Measurements from ENCODE around the gene SLC51B.
"Not testable (repeated sequence)": the region's sequence is repeated elsewhere in the genome, so short reads cannot be mapped to it uniquely, and the experiment has no call there.

The SLC51B gene

DNA sequence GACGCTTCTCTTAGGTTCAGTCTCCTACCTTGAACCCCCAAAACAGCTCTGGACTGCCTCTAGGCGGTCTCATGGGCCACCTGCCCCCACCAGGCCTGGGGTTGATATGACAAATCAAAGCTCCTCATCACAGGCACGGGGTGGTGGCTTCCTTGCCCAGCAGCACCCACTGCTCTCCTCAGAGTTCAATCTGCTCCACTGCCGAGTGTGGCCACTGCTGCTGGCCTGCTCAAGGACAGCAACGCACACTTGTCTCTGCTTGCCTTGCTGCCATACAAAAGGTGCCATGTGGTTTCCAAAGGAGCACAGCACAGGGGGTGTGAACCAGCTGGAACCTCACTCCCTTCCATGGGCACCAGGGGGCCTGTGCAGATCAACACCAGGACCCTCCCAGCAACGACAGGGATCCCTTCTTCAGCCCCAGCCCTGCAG, 41.5 kb downstream of the SLC51B start:
- H3K4me1 ChIP-seq, result peaks cover 7 to 36% (median 26%) of the 10 kb centered on the region in 10 experiments
- no peaks in the 10 kb centered on the region for H3K9me3 ChIP-seq (replicated peaks in 1 of 11)
- H4K20me1 ChIP-seq, result peaks cover 0 to 32% (median 0%) of the 10 kb centered on the region in 11 experiments; a peak in 2 of 22 replicates
- no peaks in the 10 kb centered on the region for H3K27me3 ChIP-seq
- no peak for TF ChIP-seq Cebpa-rat (IDR thresholded peaks at IDR 0.05)
- H3K27ac ChIP-seq, result no peak overlapping the region
- no peak overlapping the region; a peak in 1 of 22 replicates for H3K9ac ChIP-seq
- no peaks in the 10 kb centered on the region for H3K36me3 ChIP-seq
- H3K4me3 ChIP-seq, result no peak overlapping the region
- no peak overlapping the region for H3K4me2 ChIP-seq

DNA sequence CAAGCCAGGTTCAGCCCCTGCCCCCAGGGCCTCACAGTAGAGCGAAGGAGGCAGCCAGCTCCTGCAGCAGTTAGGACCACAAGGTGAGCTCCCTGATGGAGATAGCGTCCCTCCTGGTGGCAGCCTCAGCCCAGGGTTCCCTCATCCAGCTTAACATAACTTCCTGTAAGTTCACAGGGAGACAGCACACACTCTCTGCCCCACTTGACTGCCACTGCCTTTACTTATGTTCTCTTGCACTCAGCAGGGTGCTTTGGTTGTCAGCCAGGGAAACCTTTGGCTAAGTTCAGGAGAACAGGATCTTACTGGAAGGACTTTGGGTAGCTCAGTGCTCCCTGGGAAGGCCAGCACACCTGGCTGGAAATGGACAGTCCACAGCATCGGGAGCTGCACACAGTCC, 42.2 kb downstream of the SLC51B start:
- H3K27me3 ChIP-seq, result no peaks in the 10 kb centered on the region
- H3K4me1 ChIP-seq, result peaks cover 3 to 29% (median 19%) of the 10 kb centered on the region in 10 experiments
- H3K4me3 ChIP-seq, result no peak overlapping the region
- H3K27ac ChIP-seq, result no peak overlapping the region
- peaks cover 0 to 32% (median 0%) of the 10 kb centered on the region in 11 experiments; a peak in 2 of 22 replicates for H4K20me1 ChIP-seq
- H3K36me3 ChIP-seq, result no peaks in the 10 kb centered on the region
- H3K9ac ChIP-seq, result no peak overlapping the region
- H3K9me3 ChIP-seq (replicated peaks in 1 of 11), result no peaks in the 10 kb centered on the region
- H3K4me2 ChIP-seq, result no peak overlapping the region
- no peak for TF ChIP-seq Cebpa-rat (IDR thresholded peaks at IDR 0.05)

DNA sequence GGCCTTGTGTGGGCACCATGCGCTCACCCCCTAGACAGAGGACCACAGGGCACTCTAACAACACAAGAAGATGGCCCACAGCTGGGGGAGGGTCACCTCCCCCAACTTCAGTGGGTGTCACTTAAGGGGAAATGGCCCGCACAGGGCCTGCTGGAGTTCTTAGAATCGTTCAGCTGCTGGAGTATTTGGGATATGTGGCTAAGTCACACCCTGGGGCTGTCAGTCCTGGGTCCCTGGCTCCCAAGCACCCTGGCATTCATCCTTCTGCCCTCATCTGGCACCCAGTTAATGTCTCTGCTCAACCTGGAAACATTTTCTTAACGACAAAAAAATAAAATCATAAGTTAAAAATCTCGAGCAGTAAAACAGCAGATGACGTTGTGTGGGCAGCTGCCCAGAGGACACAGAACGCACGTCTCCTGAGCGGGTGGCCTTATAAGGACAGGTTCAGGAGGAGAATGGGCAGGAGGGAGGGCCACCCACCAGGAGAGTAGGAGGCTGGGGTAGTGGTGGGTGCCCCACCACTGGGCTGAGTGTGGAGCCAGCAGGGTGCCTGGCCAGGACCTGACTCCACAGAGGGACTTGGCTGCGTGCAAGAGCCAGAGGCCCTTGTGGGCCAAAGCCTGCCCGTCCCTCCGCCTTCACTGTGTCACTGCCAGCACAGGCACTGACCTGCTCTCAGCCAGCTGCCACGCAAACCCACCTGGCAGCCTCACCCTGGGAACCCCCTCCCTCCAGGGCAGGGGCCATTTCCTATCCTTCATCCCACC, 42.9 kb downstream of the SLC51B start:
- Histone ChIP-seq H3K4me2 (no peak overlapping the region), H3K36me3 (peaks cover 0 to 6% (median 0%) of the 10 kb centered on the region in 11 experiments; a peak in 4 of 22 replicates), H3K27ac (no peak overlapping the region), H4K20me1 (peaks cover 0 to 32% (median 0%) of the 10 kb centered on the region in 11 experiments; a peak in 2 of 22 replicates), H3K4me3 (no peak overlapping the region), H3K4me1 (peaks cover 0 to 22% (median 12%) of the 10 kb centered on the region in 10 experiments; a peak in 14 of 20 replicates), H3K9me3 (replicated peaks in 1 of 11) (no peaks in the 10 kb centered on the region), H3K27me3 (no peaks in the 10 kb centered on the region), H3K9ac (no peak overlapping the region; a peak in 1 of 22 replicates)
- TF ChIP-seq Cebpa-rat (IDR thresholded peaks at IDR 0.05), result no peak

DNA sequence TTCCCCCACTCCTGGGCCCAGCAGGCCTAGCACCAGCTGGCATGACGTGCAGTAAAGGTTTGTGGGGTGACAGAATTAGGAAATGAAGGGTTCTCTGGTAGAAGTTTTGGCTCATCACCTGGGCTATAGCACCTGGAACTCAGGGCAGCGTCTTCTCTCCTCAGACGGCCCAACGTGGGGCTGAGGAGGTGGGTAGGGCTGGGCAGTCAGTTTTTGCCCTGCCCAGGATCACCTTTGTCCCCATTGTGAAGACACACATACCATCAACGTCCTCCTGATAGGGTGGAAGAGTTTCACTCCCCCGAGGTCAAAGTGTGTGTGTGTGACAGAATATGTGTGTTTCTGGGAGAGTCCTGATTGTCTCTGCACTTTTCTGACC, 43.4 kb downstream of the SLC51B start:
- Histone ChIP-seq H3K4me2 (no peak overlapping the region), H4K20me1 (peaks cover 0 to 32% (median 0%) of the 10 kb centered on the region in 11 experiments; a peak in 2 of 22 replicates), H3K9me3 (replicated peaks in 1 of 11) (no peaks in the 10 kb centered on the region), H3K27ac (no peak overlapping the region), H3K27me3 (no peaks in the 10 kb centered on the region), H3K9ac (no peak overlapping the region; a peak in 1 of 22 replicates), H3K4me3 (no peak overlapping the region), H3K36me3 (peaks cover 0 to 10% (median 0%) of the 10 kb centered on the region in 11 experiments; a peak in 4 of 22 replicates), H3K4me1 (peaks cover 0 to 21% (median 11%) of the 10 kb centered on the region in 10 experiments; a peak in 14 of 20 replicates)
- TF ChIP-seq Cebpa-rat (IDR thresholded peaks at IDR 0.05), result no peak

DNA sequence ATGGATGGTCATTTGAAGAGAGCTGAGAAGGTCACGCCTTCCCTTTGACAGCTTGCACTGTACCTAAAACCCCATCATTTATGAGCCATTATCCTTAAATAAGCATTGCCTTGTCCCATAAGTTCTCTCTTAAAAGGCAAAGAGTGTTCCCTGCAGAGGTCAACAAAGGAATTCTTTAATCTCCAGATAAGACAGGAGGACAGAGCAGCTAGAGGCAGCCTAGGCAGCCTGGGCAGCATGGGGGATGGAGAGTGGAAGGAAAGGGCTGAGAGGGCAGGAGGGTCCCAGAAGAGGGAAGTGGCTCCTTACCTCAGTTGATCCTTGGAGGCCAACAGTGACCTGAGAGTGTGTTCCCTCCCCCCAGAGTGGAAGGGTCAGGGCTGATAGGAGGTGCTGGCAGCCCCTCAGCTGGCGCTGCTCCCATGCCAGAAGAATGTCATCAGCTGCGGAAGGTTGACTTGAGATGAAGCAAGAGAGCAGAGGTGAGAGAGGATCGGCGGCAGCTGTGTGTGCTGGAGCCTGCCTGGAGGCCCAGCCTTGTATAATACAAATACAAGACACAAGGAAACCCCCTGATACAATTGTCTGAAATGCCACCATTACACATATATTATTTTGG, 44.1 kb downstream of the SLC51B start:
- H3K4me3 ChIP-seq, result no peak overlapping the region
- H3K4me2 ChIP-seq, result no peak overlapping the region
- H4K20me1 ChIP-seq, result peaks cover 0 to 32% (median 0%) of the 10 kb centered on the region in 11 experiments; a peak in 2 of 22 replicates
- H3K9ac ChIP-seq, result no peak overlapping the region
- no peak overlapping the region for H3K27ac ChIP-seq
- H3K9me3 ChIP-seq (replicated peaks in 1 of 11), result no peaks in the 10 kb centered on the region
- H3K4me1 ChIP-seq, result peaks cover 0 to 21% (median 11%) of the 10 kb centered on the region in 10 experiments; a peak in 14 of 20 replicates
- H3K36me3 ChIP-seq, result peaks cover 0 to 10% (median 0%) of the 10 kb centered on the region in 11 experiments; a peak in 4 of 22 replicates
- H3K27me3 ChIP-seq, result no peaks in the 10 kb centered on the region
- no peak for TF ChIP-seq Cebpa-rat (IDR thresholded peaks at IDR 0.05)

DNA sequence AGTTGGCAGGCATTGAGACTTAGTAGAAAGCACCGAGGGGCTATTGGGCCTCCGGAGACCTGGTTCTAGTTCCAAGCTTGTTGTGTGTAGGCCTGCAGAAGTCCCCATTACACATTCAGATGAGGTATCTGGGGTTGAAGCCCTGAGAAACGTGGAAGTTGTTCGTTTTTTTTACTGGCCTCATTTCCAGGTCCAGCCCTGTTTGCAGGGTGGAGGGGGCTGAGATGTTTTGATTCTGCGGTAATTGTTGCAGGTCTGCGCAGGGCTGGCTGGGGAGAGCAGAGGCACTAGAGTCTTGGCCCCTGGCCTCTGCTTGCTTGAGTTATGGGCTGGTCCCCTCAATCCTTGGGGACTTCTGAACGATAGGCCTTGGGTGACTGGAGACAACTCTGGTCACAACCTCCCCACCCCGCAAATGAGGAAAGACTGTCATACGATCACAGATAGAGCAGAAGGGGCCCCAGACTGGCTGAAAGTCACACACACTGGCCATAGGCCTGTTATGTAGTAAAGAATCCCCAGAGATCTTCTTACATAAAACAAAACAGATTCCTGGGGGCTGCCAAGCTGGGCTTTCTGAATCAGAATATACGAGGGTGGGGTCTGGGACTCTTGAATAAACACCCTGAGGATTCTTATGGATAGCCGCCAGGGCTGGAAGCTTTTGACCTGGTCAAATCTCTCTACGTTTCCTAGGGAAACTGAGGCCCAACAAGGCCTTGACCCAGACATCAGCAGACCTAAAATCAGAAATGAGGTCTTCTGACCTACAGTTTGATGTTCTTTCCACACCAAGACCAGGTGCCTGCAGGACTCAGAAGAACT, 47.0 kb downstream of the SLC51B start:
- H3K9ac ChIP-seq, result no peak overlapping the region
- no peak for TF ChIP-seq Cebpa-rat (IDR thresholded peaks at IDR 0.05)
- no peaks in the 10 kb centered on the region for H3K9me3 ChIP-seq (replicated peaks in 1 of 11)
- H3K27me3 ChIP-seq, result no peaks in the 10 kb centered on the region
- H3K4me3 ChIP-seq, result no peak overlapping the region
- H3K36me3 ChIP-seq, result peaks cover 0 to 23% (median 6%) of the 10 kb centered on the region in 11 experiments; a peak in 12 of 22 replicates
- no peak overlapping the region for H3K27ac ChIP-seq
- peaks cover 0 to 47% (median 0%) of the 10 kb centered on the region in 11 experiments; a peak in 3 of 22 replicates for H4K20me1 ChIP-seq
- no peak overlapping the region for H3K4me2 ChIP-seq
- no peaks in the 10 kb centered on the region for H3K4me1 ChIP-seq

DNA sequence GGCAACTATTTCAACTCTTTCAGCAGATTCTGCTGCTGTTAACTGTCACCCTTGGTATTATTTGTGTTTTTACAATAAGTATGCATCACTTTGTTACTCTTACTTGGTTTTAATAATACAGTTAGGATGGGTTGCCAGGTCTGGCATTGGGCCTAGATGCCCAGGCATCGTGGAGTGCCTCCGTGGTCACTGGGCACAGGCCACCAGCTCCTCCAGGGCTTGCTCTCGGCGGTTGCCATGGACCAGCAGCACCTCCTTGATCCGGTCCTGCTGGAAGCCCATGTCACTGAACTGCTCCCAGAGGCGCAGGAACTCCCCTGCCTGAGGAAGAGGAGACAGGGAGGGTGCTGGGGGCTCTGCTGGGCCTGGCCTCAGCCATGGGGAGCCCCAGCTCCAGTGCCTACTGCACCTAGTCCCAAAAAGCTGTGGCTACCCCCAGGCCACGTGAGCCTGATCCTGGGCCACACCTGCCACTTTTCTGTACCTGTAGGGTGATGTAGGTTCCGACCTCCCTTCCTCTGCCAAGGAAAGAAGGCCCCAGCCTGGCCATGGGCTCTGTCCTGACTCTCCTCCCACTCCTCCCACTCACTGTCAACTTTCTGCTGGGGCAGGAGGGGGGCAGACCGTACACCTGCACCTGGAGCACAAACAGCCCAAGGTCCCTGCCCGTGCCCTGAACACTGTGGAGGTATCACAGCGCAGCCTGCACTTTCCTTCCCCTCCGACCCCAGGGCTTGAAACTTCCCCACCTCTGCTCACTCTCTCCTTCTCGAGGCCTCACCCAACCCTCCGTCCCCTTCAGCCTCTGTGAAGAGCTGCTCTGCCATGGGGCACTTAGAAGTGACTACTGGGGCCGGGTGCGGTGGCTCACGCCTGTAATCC, 48.0 kb downstream of the SLC51B start:
- H3K4me2 ChIP-seq, result no peak overlapping the region
- H3K4me1 ChIP-seq, result no peaks in the 10 kb centered on the region
- H3K27me3 ChIP-seq, result no peaks in the 10 kb centered on the region
- TF ChIP-seq Cebpa-rat (IDR thresholded peaks at IDR 0.05), result no peak
- peaks cover 0 to 47% (median 0%) of the 10 kb centered on the region in 11 experiments; a peak in 3 of 22 replicates for H4K20me1 ChIP-seq
- H3K9me3 ChIP-seq (replicated peaks in 1 of 11), result no peaks in the 10 kb centered on the region
- H3K9ac ChIP-seq, result no peak overlapping the region
- no peak overlapping the region for H3K4me3 ChIP-seq
- peaks cover 9 to 33% (median 14%) of the 10 kb centered on the region in 11 experiments; a peak in 21 of 22 replicates for H3K36me3 ChIP-seq
- no peak overlapping the region for H3K27ac ChIP-seq

DNA sequence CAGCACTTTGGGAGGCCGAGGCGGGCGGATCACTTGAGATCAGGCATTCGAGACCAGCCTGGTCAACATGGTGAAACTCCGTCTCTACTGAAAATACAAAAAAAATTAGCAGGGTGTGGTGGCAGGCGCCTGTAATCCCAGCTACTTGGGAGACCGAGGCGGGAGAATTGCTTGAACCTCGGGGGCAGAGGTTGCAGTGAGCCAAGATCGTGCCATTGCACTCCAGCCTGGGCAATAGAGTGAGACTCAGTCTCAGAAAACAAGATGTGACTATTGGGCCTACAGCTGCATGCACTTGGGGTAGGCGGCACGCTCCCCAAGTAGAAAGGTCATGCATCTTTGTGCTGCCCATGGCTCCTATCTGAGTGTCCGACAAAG, 48.6 kb downstream of the SLC51B start:
- not testable (repeated sequence) for H3K9me3 ChIP-seq (replicated peaks in 1 of 11); H3K27ac ChIP-seq; H3K27me3 ChIP-seq; H3K4me1 ChIP-seq; H3K9ac ChIP-seq; H3K4me3 ChIP-seq; H3K4me2 ChIP-seq
- H4K20me1 ChIP-seq, result peaks cover 0 to 45% (median 0%) of the 10 kb centered on the region in 11 experiments; a peak in 3 of 22 replicates
- peaks cover 15 to 39% (median 21%) of the 10 kb centered on the region in 11 experiments for H3K36me3 ChIP-seq

Data from BLaER1 treated with 17β-estradiol and CSF1 and Interleukin-3, amounts not matched to agents 10 nM and 100 nM (cell line).